ENCODE results near the gene MATR3. TPM values are rescaled to one million over a fixed set of nuclear protein-coding genes. Genes with fewer than 3 reads are reported as not detected.

Gene MATR3
- total RNA-seq, 3 donors from 2014 or later (not counting 1 experiment from before 2014, with no cell fraction given): 290 to 324 (median 297) TPM

DNA sequence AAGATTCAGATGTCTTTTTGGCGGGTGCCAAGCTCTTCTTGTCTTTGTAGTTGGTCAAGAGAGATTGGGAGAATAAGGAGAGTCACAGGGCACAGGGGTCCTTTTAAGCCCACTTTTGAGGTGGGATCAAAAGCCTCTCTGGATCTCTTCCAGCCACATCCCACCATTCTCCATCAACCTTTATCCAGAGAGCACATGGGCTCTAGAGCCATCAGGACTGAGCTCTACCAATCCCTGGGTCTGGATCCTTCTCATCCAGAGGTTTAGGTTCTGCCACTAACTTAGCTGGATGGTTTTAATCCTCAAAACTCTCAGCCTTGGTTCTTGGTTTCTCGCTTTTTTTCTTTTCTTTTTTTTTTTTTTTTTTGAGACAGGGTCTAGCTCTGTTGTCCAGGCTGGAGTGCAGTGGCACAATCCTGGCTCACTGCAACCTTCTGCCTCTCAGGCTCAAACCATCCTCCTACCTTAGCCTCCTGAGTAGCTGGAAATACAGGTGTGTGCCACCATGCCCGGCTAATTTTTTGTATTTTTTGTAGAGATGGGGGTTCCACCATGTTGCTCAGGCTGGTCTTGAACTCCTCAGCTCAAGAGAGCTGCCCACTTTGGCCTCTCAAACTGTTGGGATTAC, 44.6 kb upstream of the MATR3 start:
- ATAC-seq (no peak), DNase-seq (no peak)
- no peak for TF ChIP-seq CTCF (IDR thresholded peaks at IDR 0.05)
- 97% methylated on average over 3 of the region's 3 CpGs for WGBS (ENCODE audit: insufficient coverage)
- no peak overlapping the region for H3K4me3 ChIP-seq (ENCODE audit: low read length)
- no peak overlapping the region for H3K4me3 Mint-ChIP-seq
- no peaks in the 10 kb centered on the region for H3K27me3 Mint-ChIP-seq (ENCODE audit: low read depth in 2 of 2)
- H3K36me3 Mint-ChIP-seq: no peaks in the 10 kb centered on the region
- no peaks in the 10 kb centered on the region for H3K36me3 ChIP-seq (ENCODE audit: control insufficient read depth, insufficient read depth, low read length)
- no peaks in the 10 kb centered on the region for H3K27me3 ChIP-seq (ENCODE audit: control insufficient read depth, insufficient read depth, low read length)
- no peaks in the 10 kb centered on the region for H3K4me1 ChIP-seq (ENCODE audit: control insufficient read depth, insufficient read depth, low read length)
- no peak overlapping the region for H3K27ac ChIP-seq (ENCODE audit: low read length)
- no peaks in the 10 kb centered on the region for H3K9me3 ChIP-seq (ENCODE audit: control insufficient read depth, insufficient read depth, low read length)
- no peaks in the 10 kb centered on the region for H3K9me3 Mint-ChIP-seq
- intact Hi-C loops (cut with micrococcal nuclease): no loop called here
- no peak overlapping the region for H3K27ac Mint-ChIP-seq
- H3K4me1 Mint-ChIP-seq: peaks cover 6 to 11% of the 10 kb centered on the region in 2 donors

DNA sequence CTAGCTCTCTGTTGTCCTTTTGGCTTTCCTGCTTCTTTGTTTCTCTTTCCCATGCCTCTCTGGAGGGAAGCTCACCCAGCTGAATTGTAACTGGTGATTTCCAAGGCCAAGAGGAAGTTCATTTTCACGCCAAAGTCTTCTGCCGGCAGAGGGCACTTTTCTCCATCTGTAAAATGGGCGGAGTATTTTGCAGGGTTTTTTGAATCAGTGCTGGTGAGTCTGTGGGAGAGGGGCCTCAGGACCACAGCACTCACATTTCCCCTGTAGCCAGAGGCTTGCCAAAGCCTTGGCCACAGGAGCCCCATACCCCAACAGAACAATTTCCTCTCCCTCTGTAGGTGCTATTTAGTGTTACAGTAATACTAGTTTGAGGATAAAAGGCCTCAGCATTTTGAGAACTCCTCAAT, 42.3 kb upstream of the MATR3 start:
- H3K9me3 Mint-ChIP-seq: no peaks in the 10 kb centered on the region
- Histone ChIP-seq H3K9me3 (ENCODE audit: control insufficient read depth, insufficient read depth, low read length) (no peaks in the 10 kb centered on the region), H3K4me1 (ENCODE audit: control insufficient read depth, insufficient read depth, low read length) (no peaks in the 10 kb centered on the region), H3K4me3 (ENCODE audit: low read length) (no peak overlapping the region), H3K27me3 (ENCODE audit: control insufficient read depth, insufficient read depth, low read length) (no peaks in the 10 kb centered on the region), H3K27ac (ENCODE audit: low read length) (no peak overlapping the region), H3K36me3 (ENCODE audit: control insufficient read depth, insufficient read depth, low read length) (no peaks in the 10 kb centered on the region)
- DNase-seq (peak; percentile 17 to 68), ATAC-seq (peak in 2 of 3 donors; percentile 37 to 61)
- H3K27ac Mint-ChIP-seq: no peak overlapping the region
- H3K4me3 Mint-ChIP-seq: no peak overlapping the region
- H3K4me1 Mint-ChIP-seq: peaks cover 6 to 10% of the 10 kb centered on the region in 2 donors
- peak; percentile 47 for TF ChIP-seq CTCF (IDR thresholded peaks at IDR 0.05)
- intact Hi-C loops (cut with micrococcal nuclease): no loop called here
- H3K27me3 Mint-ChIP-seq (ENCODE audit: low read depth in 2 of 2): no peaks in the 10 kb centered on the region
- no peaks in the 10 kb centered on the region for H3K36me3 Mint-ChIP-seq
- WGBS (ENCODE audit: insufficient coverage): 36% methylated on average over 3 of the region's 3 CpGs

DNA sequence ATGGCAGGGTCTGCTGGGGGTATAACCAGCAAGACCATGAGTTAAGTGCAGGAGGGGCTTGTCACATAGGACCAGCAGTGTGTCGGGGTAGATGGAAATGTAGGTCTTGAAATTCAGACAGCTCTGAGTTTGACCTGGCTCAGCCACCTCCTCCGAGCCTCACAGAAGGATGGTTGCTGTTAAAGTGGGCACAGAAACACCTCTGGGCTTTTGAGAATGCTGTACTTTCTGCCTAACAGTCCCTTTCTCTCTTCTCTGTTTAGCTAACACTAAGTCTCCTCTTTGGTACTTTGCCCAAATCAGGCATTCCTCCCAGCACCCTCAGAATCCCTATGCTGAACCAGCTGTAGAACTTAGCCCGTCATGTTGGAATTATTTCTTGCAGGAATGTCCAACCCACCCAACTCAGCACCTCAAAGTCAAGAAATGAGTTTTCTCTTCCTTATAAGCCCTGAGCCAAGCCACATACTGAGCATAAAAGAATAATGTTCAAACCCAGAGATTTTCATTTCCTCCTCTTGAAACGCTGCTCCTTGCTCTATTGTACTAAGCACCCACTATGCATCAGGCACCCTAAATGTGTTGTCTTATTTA, 41.7 kb upstream of the MATR3 start:
- H3K4me3 ChIP-seq (ENCODE audit: low read length): no peak overlapping the region
- Mint-ChIP-seq H3K4me1 (peaks cover 6% of the 10 kb centered on the region in 2 donors), H3K36me3 (no peaks in the 10 kb centered on the region), H3K27me3 (ENCODE audit: low read depth in 2 of 2) (no peaks in the 10 kb centered on the region), H3K27ac (no peak overlapping the region), H3K9me3 (no peaks in the 10 kb centered on the region), H3K4me3 (no peak overlapping the region)
- DNase-seq (no peak), ATAC-seq (no peak)
- intact Hi-C loops (cut with micrococcal nuclease): no loop called here
- H3K27ac ChIP-seq (ENCODE audit: low read length): no peak overlapping the region
- no peaks in the 10 kb centered on the region for H3K4me1 ChIP-seq (ENCODE audit: control insufficient read depth, insufficient read depth, low read length)
- WGBS (ENCODE audit: insufficient coverage): 79% methylated on average over 3 of the region's 4 CpGs
- H3K27me3 ChIP-seq (ENCODE audit: control insufficient read depth, insufficient read depth, low read length): no peaks in the 10 kb centered on the region
- H3K36me3 ChIP-seq (ENCODE audit: control insufficient read depth, insufficient read depth, low read length): no peaks in the 10 kb centered on the region
- TF ChIP-seq CTCF (IDR thresholded peaks at IDR 0.05): no peak
- H3K9me3 ChIP-seq (ENCODE audit: control insufficient read depth, insufficient read depth, low read length): no peaks in the 10 kb centered on the region

DNA sequence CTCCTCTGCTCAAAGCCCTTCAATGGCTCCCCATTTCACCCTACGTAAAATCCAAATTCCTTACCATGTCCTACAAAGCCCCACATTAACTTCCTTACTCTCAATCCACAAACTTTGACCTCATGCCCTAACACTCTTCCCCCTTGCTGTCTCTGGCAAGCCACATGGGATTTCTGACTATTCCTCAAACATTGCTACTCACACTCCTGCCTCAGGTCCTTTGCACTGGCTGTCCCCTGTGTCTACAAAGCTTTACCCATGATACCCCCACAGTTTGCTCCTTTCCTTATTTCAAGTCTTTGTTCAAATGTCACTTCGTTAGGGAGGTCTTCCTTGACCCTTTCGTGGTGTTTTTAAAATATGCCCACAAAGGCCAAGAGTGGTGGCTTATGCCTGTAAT, 40.4 kb upstream of the MATR3 start:
- no peak overlapping the region for H3K27ac Mint-ChIP-seq
- no peaks in the 10 kb centered on the region for H3K27me3 ChIP-seq (ENCODE audit: control insufficient read depth, insufficient read depth, low read length)
- TF ChIP-seq CTCF (IDR thresholded peaks at IDR 0.05): no peak
- H3K36me3 ChIP-seq (ENCODE audit: control insufficient read depth, insufficient read depth, low read length): no peaks in the 10 kb centered on the region
- H3K27me3 Mint-ChIP-seq (ENCODE audit: low read depth in 2 of 2): peaks cover 1 to 3% of the 10 kb centered on the region in 2 donors
- H3K27ac ChIP-seq (ENCODE audit: low read length): no peak overlapping the region
- H3K4me1 ChIP-seq (ENCODE audit: control insufficient read depth, insufficient read depth, low read length): no peaks in the 10 kb centered on the region
- DNase-seq (no peak), ATAC-seq (no peak)
- H3K4me3 ChIP-seq (ENCODE audit: low read length): no peak overlapping the region
- no peaks in the 10 kb centered on the region for H3K9me3 ChIP-seq (ENCODE audit: control insufficient read depth, insufficient read depth, low read length)
- H3K4me1 Mint-ChIP-seq: peaks cover 6% of the 10 kb centered on the region in 2 donors
- 95% methylated on average over 3 of the region's 3 CpGs for WGBS (ENCODE audit: insufficient coverage)
- H3K9me3 Mint-ChIP-seq: no peaks in the 10 kb centered on the region
- H3K4me3 Mint-ChIP-seq: no peak overlapping the region
- H3K36me3 Mint-ChIP-seq: no peaks in the 10 kb centered on the region
- intact Hi-C loops (cut with micrococcal nuclease): no loop called here
